NCI-H1105 treated with DMSO at 0.1 percent for 48 hours (cell line): ENCODE results near the gene MAPK8IP1.

Source experiments
- DNase-seq: peaks from one replicate; lab custom pipeline; 2025; lab: John Stamatoyannopoulos, UW

Gene MAPK8IP1

GRCh38 chr11:45945397-45945999 is 60.0 kb downstream of the MAPK8IP1 start:
- no peak for DNase-seq

DNA sequence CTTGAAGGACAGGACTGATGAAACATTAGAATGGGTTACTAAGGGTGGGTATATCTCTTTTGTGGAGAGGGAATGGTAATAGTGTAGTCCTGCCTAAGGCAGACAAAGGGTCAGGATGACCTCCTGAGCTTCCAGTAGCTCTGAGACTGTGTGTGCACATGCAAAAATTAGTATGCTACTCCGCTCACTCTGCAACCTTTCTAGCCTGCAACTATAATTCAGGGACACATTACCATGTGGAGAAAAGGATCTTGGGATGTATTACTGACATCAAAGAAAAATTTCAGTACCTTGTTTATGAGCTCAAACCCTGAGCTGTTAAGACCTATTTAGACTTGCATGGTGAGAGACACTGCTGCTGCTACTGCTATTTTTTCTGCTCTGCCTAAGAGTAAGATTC is 62.4 kb downstream of the MAPK8IP1 start:
- no peak for DNase-seq

DNA sequence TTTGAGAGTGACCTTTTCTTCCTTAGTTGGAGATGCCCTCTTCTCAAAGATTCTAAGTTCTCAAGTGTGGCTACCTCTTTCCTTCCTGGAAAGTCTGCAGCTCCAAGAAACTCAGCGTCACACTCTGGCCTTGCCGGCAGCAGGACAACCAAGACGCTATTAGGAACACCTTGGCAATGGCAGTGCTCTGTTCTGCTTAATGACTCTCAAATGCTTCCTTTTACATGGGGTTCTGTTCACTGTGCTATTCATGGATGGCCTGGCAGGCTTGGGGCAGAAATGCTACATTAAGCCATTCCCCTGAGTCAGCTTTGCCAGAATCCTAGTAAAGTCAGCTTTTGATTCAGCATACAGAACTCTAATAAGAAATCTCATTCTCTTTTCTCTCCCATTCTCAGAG is 62.9 kb downstream of the MAPK8IP1 start:
- DNase-seq = no peak

DNA sequence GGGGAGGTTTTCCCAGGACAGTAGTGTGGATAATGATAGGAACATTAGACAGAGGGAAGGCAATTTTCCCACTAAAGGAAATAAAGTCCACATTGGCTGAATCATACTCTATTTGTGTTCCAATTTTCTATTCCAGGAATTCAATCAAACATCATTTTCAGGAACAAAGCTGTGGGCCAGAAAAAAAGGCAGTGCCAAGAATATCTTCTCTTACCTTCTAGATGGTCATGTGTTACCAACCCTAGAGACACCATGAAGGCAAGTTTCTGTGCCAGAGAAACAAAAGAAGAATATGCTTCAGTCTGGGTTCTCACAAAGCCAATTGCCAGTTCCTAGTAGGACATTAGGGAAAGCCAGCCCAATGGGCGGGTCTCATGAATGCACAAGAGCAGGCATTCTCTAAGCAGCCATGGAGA is 64.5 kb downstream of the MAPK8IP1 start:
- DNase-seq = no peak
